SK-N-MC (cell line): ENCODE data around the gene MOGAT2.

Experiments
- EZH2 ChIP-seq: fragments of 200-600 bp; sonication (generic); IDR thresholded peaks from one replicate; pipeline ENCODE4 v1.6.1; 2017; ENCODE audit warnings: antibody characterized with exemption
- FOXP2 ChIP-seq: optimal IDR thresholded peaks from 2 replicates; pipeline ENCODE3; 2011; ENCODE audit warnings: mild to moderate bottlenecking, moderate library complexity; ENCODE audit not compliant: insufficient read depth; ENCODE audit errors: extremely low read length, control extremely low read depth
- POLR2AphosphoS5 ChIP-seq: IDR thresholded peaks from 2 replicates; pipeline ENCODE4 v1.6.1; 2012; ENCODE audit warnings: mild to moderate bottlenecking, low read depth, low read length, borderline replicate concordance

GRCh38 chr11:75715688-75716087, 1.9 kb upstream of the MOGAT2 start:
- TF ChIP-seq EZH2 (no peak), POLR2AphosphoS5 (no peak), FOXP2 (no peak)
